Measurements from ENCODE around the gene RTKN2. TPM values are rescaled to one million over a fixed set of nuclear protein-coding genes. Genes with fewer than 3 reads are reported as not detected.
A peak's percentile ranks its signal among the peaks of the same experiment; 100 is the strongest.

RTKN2 gene
- total and polyA plus RNA-seq, 9 of the 15 experiments (the other 6 are each of a cell fraction or from before 2014, with no cell fraction given) = 0.03 to 0.11 (median 0.05) TPM; not detected in 2

- intact Hi-C loops (cut with micrococcal nuclease) = no loop called here
- DNase-seq (ENCODE audit: extremely low read depth in 1 of 4, low spot score in 3 of 4) (no peak), FAIRE-seq (peak; percentile 15), ATAC-seq (no peak)
- Histone ChIP-seq H3K36me3 (ENCODE audit: control insufficient read depth, insufficient read depth, low read length) (no peaks in the 10 kb centered on the region), H3K9me1 (ENCODE audit: control insufficient read depth, insufficient read depth, low read length) (no peaks in the 10 kb centered on the region), H2AFZ (ENCODE audit: low read depth, low read length) (no peak overlapping the region), H3K9ac (ENCODE audit: insufficient read depth in 1 of 2, low read depth in 2 of 2, low read length in 2 of 2) (no peak overlapping the region), H3K4me2 (ENCODE audit: insufficient read depth, low read length) (no peak overlapping the region), H3K4me3 (no peak overlapping the region), H3K79me2 (ENCODE audit: control insufficient read depth, insufficient read depth, low read length) (no peaks in the 10 kb centered on the region), H3K9me3 (replicated peaks; ENCODE audit: control insufficient read depth, insufficient read depth, low read depth, low read length) (no peaks in the 10 kb centered on the region), H4K20me1 (replicated peaks; ENCODE audit: control insufficient read depth, insufficient read depth, low read length) (no peaks in the 10 kb centered on the region), H3K27ac (ENCODE audit: extremely low read depth, low read depth, low read length) (no peak overlapping the region), H3K27me3 (ENCODE audit: control insufficient read depth in 2 of 2, insufficient read depth in 2 of 2, low read length in 2 of 2) (peaks cover 0 to 10% of the 10 kb centered on the region in 2 experiments; a peak in 1 of 5 replicates), H3K4me1 (replicated peaks in 1 of 2; ENCODE audit: control insufficient read depth in 2 of 2, insufficient read depth in 2 of 2, low read length in 2 of 2) (no peaks in the 10 kb centered on the region)
- 2% methylated on average over 4 of the region's 4 CpGs for WGBS (ENCODE audit: insufficient coverage, low coverage, missing lambda C conversion rate)
- no TSS peak for BruUV-seq (replicated peaks)
- ChIA-PET CTCF (ENCODE audit: low intra/inter-chr PET ratio) (no interaction called here), POLR2A (interaction anchor here (0.6 kb wide), 2 partner anchors 12 to 614 kb away, joined by 3 to 5 read pairs; no protein-coding TSS in a partner anchor)
- in situ Hi-C loops (cut with MboI) = no loop called here
- TF ChIP-seq CAMTA2 (CRISPR knock-in tag; conservative IDR thresholded peaks at IDR 0.05) (no peak), COPS2 (conservative IDR thresholded peaks at IDR 0.05) (no peak), ID3 (CRISPR knock-in tag; IDR thresholded peaks at IDR 0.05) (no peak), ID3 (tag; IDR thresholded peaks at IDR 0.05) (no peak), KLF16 (IDR thresholded peaks at IDR 0.05) (no peak), RBM17 (IDR thresholded peaks at IDR 0.05; ENCODE audit: borderline replicate concordance, low read depth, low read length) (no peak), THAP7 (CRISPR knock-in tag; IDR thresholded peaks at IDR 0.05) (no peak), HMGXB4 (CRISPR knock-in tag; IDR thresholded peaks at IDR 0.05) (no peak), PHB2 (IDR thresholded peaks at IDR 0.05; ENCODE audit: low read depth) (no peak), SAP30 (IDR thresholded peaks at IDR 0.05; ENCODE audit: borderline replicate concordance, insufficient read depth, low read depth, low read length, poor library complexity, severe bottlenecking) (no peak), SREBF2 (CRISPR knock-in tag; IDR thresholded peaks at IDR 0.05) (no peak)
Measured at GRCh38 chr10:62147425-62147824, 121.2 kb downstream of the RTKN2 start.

Measured in K562 (cell line).